K562 (cell line): ENCODE data around the gene CHSY1. TPM values are rescaled to one million over a fixed set of nuclear protein-coding genes. Genes with fewer than 3 reads are reported as not detected.

Source experiments
- ATAC-seq: fragments of 200-7000 bp; cut with Tn5 transposase; 3 replicates; pipeline ENCODE4 v1.9.1; 2020; ENCODE audit warnings: moderate library complexity
- BruUV-seq: library from RNA; stranded (reverse); fragments of 400-500 nt; replicated peaks from 2 replicates; lab custom pipeline; 2021; lab: Mats Ljungman, UMichigan
- CTCF ChIA-PET: fragments of 300-600 bp; formaldehyde crosslinking; extraction: SDS; loops from one replicate; lab custom pipeline; 2021; ENCODE audit warnings: low intra/inter-chr PET ratio; lab: Yijun Ruan, JAX
- POLR2A ChIA-PET: fragments of 300-600, 350-650 bp; sonication (Branson Sonifier 250); formaldehyde crosslinking; extraction: SDS; loops from one replicate; lab custom pipeline; 2021; ENCODE audit warnings: antibody characterized with exemption, inconsistent platforms; lab: Yijun Ruan, JAX
- DNase-seq, 4 experiments: peaks; one replicate each; pipeline versions ENCODE4 v3.0.0 to v3.0.0-alpha.2; 2011 to 2018; ENCODE audit warnings: low spot score in 3 of 4, mixed read lengths in 3 of 4; ENCODE audit errors: extremely low read depth in 1 of 4
- FAIRE-seq: peaks from 2 replicates; lab custom pipeline; 2011; peaks lifted over from hg19 to GRCh38; lab: Jason Lieb, UNC
- H2AFZ ChIP-seq: 2 replicates; pipeline ENCODE4 v1.6.0; 2011; ENCODE audit warnings: low read depth, low read length, control low read depth, inconsistent platforms
- H3K27ac ChIP-seq: fragments of 200-600 bp; 3 replicates; pipeline ENCODE4 v1.8.0; 2011; ENCODE audit warnings: low read depth, mild to moderate bottlenecking, control low read depth, inconsistent platforms, low read length, moderate library complexity, mixed read lengths; ENCODE audit errors: extremely low read depth
- H3K27me3 ChIP-seq, 2 experiments: fragments of 300-600 bp in 1 of 2; 2 replicates in 1 of 2; 3 replicates in 1 of 2; pipeline versions ENCODE4 v1.6.0 to v1.8.0; 2011; ENCODE audit warnings: inconsistent platforms in 2 of 2, low read length in 2 of 2, mild to moderate bottlenecking in 1 of 2, mixed read lengths in 1 of 2, moderate library complexity in 1 of 2; ENCODE audit not compliant: control insufficient read depth in 2 of 2, insufficient read depth in 2 of 2
- H3K36me3 ChIP-seq: fragments of 300-600 bp; 3 replicates; pipeline ENCODE4 v1.8.0; 2011; ENCODE audit warnings: mild to moderate bottlenecking, low read length, inconsistent platforms; ENCODE audit not compliant: control insufficient read depth, insufficient read depth
- H3K4me1 ChIP-seq, 2 experiments: fragments of 200-600 bp in 1 of 2; replicated peaks in 1 of 2; 2 replicates in 1 of 2; 3 replicates in 1 of 2; pipeline versions ENCODE4 v1.5.1 to v1.8.0; 2011; ENCODE audit warnings: inconsistent platforms in 2 of 2, low read length in 2 of 2, mild to moderate bottlenecking in 1 of 2, mixed read lengths in 1 of 2, moderate library complexity in 1 of 2; ENCODE audit not compliant: control insufficient read depth in 2 of 2, insufficient read depth in 2 of 2
- H3K4me2 ChIP-seq: 2 replicates; pipeline ENCODE4 v1.6.1; 2011; ENCODE audit warnings: low read length, control low read depth, inconsistent platforms, mixed read lengths; ENCODE audit not compliant: insufficient read depth
- H3K4me3 ChIP-seq: fragments of 200-600 bp; sonication (generic), shearing (Covaris generic); 2 replicates; pipeline ENCODE4 v1.5.1; 2016; ENCODE audit warnings: control low read depth, inconsistent platforms
- H3K79me2 ChIP-seq: fragments of 200-600 bp; 3 replicates; pipeline ENCODE4 v1.8.0; 2011; ENCODE audit warnings: low read length, inconsistent platforms; ENCODE audit not compliant: control insufficient read depth, insufficient read depth
- H3K9ac ChIP-seq, 2 experiments: 2 replicates each; pipeline versions ENCODE4 v1.6.0 to v1.6.1; 2011; ENCODE audit warnings: low read depth in 2 of 2, low read length in 2 of 2, control low read depth in 1 of 2, inconsistent platforms in 1 of 2, mild to moderate bottlenecking in 1 of 2, mixed read lengths in 1 of 2; ENCODE audit not compliant: insufficient read depth in 1 of 2
- H3K9me1 ChIP-seq: one replicate; pipeline ENCODE4 v1.6.0; 2011; ENCODE audit warnings: inconsistent platforms, mild to moderate bottlenecking, low read length, moderate library complexity; ENCODE audit not compliant: control insufficient read depth, insufficient read depth
- H3K9me3 ChIP-seq: replicated peaks from 2 replicates; pipeline ENCODE4 v1.5.1; 2011; ENCODE audit warnings: low read depth, low read length, inconsistent platforms; ENCODE audit not compliant: control insufficient read depth, insufficient read depth
- H4K20me1 ChIP-seq: replicated peaks from 2 replicates; pipeline ENCODE4 v1.6.1; 2011; ENCODE audit warnings: low read length, inconsistent platforms, mixed read lengths; ENCODE audit not compliant: control insufficient read depth, insufficient read depth
- CHAMP1 ChIP-seq: fragments of 450-650 bp; IDR thresholded peaks from 2 replicates; pipeline ENCODE4 v1.6.1; 2016; ENCODE audit warnings: mild to moderate bottlenecking
- E4F1 ChIP-seq: fragments of 250-450 bp; sonication (Bioruptor Pico); IDR thresholded peaks from 2 replicates; pipeline ENCODE4 v1.5.0; 2021; ENCODE audit warnings: mild to moderate bottlenecking, borderline replicate concordance
- IRF9 ChIP-seq: fragments of 450-650 bp; IDR thresholded peaks from 2 replicates; pipeline ENCODE4 v1.6.1; 2016; ENCODE audit warnings: missing biosample characterization, missing genetic modification characterization
- NFE2 ChIP-seq: IDR thresholded peaks from 2 replicates; pipeline ENCODE4 v1.6.1; 2014; ENCODE audit warnings: antibody characterized with exemption, low read depth
- NFRKB ChIP-seq: fragments of 450-650 bp; IDR thresholded peaks from 2 replicates; pipeline ENCODE4 v1.6.1; 2016; ENCODE audit warnings: low read depth
- SNAPC5 ChIP-seq: fragments of 250-450 bp; sonication (Bioruptor Pico); IDR thresholded peaks from 2 replicates; pipeline ENCODE4 v1.8.0; 2021; ENCODE audit warnings: moderate library complexity, mild to moderate bottlenecking, inconsistent platforms
- SNIP1 ChIP-seq: fragments of 450-650 bp; IDR thresholded peaks from 2 replicates; pipeline ENCODE4 v1.7.1; 2017; ENCODE audit warnings: low read depth, mild to moderate bottlenecking
- WGBS: fragments of 100-300 bp; shearing (Covaris generic); methylation state at CpG from one replicate; pipeline ENCODE4 v1.1.6; 2016; ENCODE audit warnings: low coverage, mixed read lengths; ENCODE audit not compliant: insufficient coverage; ENCODE audit errors: missing lambda C conversion rate; 5-methylcytosine and 5-hydroxymethylcytosine counted together
- in situ Hi-C: fragments of 300-500 bp; cut with MboI; formaldehyde crosslinking; loops from 4 replicates; pipeline ENCODE4 v1.15.0; 2018; ENCODE audit warnings: inconsistent platforms, mixed read lengths
- intact Hi-C: fragments of 100-400 bp; cut with micrococcal nuclease; formaldehyde crosslinking; loops from 2 replicates; pipeline ENCODE4 v1.14.2; 2022
- polyA plus RNA-seq, 8 experiments: library from polyadenylated mRNA; depleted of rRNA in 4 of 8; stranded (reverse) in 5 of 8; unstranded in 3 of 8; fragments of >200 nt; fragmentation: Nextera tagmentation in 2 of 8; fragmentation: Illumina TruSeq in 1 of 8; extraction: Ambion mirVana in 2 of 8; extraction: Trizol in 1 of 8; gene quantifications; 2 replicates each; pipeline versions ENCODE4 v1.2.1 to v1.2.3, GENCODE V29; 2011 to 2014; ENCODE audit warnings: inconsistent platforms in 1 of 8, missing spikeins in 1 of 8
- total RNA-seq, 7 experiments: library from RNA; depleted of rRNA in 6 of 7; stranded (reverse); fragments of >200 nt in 6 of 7; fragmentation: Illumina TruSeq in 2 of 7; extraction: Trizol in 2 of 7; gene quantifications; 2 replicates each; pipeline versions ENCODE4 v1.2.1 to v1.2.3, GENCODE V29; 2011 to 2021; ENCODE audit warnings: low replicate concordance in 1 of 7

The CHSY1 gene
- total and polyA plus RNA-seq, 9 of the 15 experiments (the other 6 are each of a cell fraction or from before 2014, with no cell fraction given): 7.0 to 16.4 (median 13.4) TPM

- ChIA-PET POLR2A (no interaction called here), CTCF (no interaction called here)
- Histone ChIP-seq H3K36me3 (peaks cover 16% of the 10 kb centered on the region; the same call in 2 of the 3 replicates), H3K9me1 (no peaks in the 10 kb centered on the region), H3K27me3 (no peaks in the 10 kb centered on the region), H3K79me2 (peaks cover 47% of the 10 kb centered on the region), H3K4me2 (no peak overlapping the region), H3K9me3 (no peaks in the 10 kb centered on the region; the same call in 1 of the 2 replicates), H4K20me1 (no peaks in the 10 kb centered on the region), H3K9ac (no peak overlapping the region), H3K27ac (no peak overlapping the region), H3K4me3 (no peak overlapping the region), H3K4me1 (no peaks in the 10 kb centered on the region; a peak in 1 of 5 replicates), H2AFZ (no peak overlapping the region)
- WGBS: 85% methylated on average over 5 of the region's 5 CpGs
- TF ChIP-seq NFRKB: no peak
- TF ChIP-seq NFE2: no peak
- TF ChIP-seq SNAPC5 (CRISPR knock-in tag): no peak
- TF ChIP-seq CHAMP1: no peak
- no peak for TF ChIP-seq SNIP1
- no peak for TF ChIP-seq E4F1 (CRISPR knock-in tag)
- no peak for TF ChIP-seq IRF9 (tag)
- in situ Hi-C loops (no loop called here), intact Hi-C loops (no loop called here)
- DNase-seq: no peak
- BruUV-seq: no TSS peak
- FAIRE-seq: no peak
- ATAC-seq: no peak
Measured at GRCh38 chr15:101233651-101234280, 18.1 kb downstream of the CHSY1 start.
